Activated T-helper 2 cell treated with anti-CD3 and anti-CD28 coated beads, Interferon-gamma antibody, Interleukin-2, Interleukin-4, amounts not matched to agents 10 μg/mL and 5 μg/mL and 100 μg/mL, durations not matched to agents 14 hours and 24 hours and 36 hours (primary cell): ENCODE data around the gene DLG4. TPM values are rescaled to one million over a fixed set of nuclear protein-coding genes. Genes with fewer than 3 reads are reported as not detected.
"Not testable (repeated sequence)": the region's sequence is repeated elsewhere in the genome, so short reads cannot be mapped to it uniquely, and the experiment has no call there.

Experiments used
- DNase-seq: peaks from one replicate; pipeline ENCODE4 v3.0.0; 2021; ENCODE audit warnings: low spot score
- H3K27ac Mint-ChIP-seq: one replicate; pipeline ENCODE4 v1.8.0; 2021; ENCODE audit warnings: mixed read lengths
- H3K27me3 Mint-ChIP-seq: one replicate; pipeline ENCODE4 v1.8.0; 2021; ENCODE audit warnings: low read depth, mixed read lengths
- H3K36me3 Mint-ChIP-seq: one replicate; pipeline ENCODE4 v1.8.0; 2021; ENCODE audit warnings: low read depth, mixed read lengths
- H3K4me1 Mint-ChIP-seq: one replicate; pipeline ENCODE4 v1.8.0; 2021; ENCODE audit warnings: low read depth, mixed read lengths
- H3K4me3 Mint-ChIP-seq: one replicate; pipeline ENCODE4 v1.8.0; 2021; ENCODE audit warnings: low read depth, mild to moderate bottlenecking, moderate library complexity, mixed read lengths
- H3K9me3 Mint-ChIP-seq: one replicate; pipeline ENCODE4 v1.8.0; 2021; ENCODE audit warnings: mixed read lengths
- intact Hi-C: fragments of 100-400 bp; cut with micrococcal nuclease; formaldehyde crosslinking; loops from one replicate; pipeline ENCODE4 v1.15.1; 2023
- total RNA-seq: library from RNA; stranded (reverse); gene quantifications from 2 replicates; pipeline ENCODE4 v1.2.3, GENCODE V29; 2022

The DLG4 gene
- total RNA-seq, 1 donor from 2014 or later = 10.6 TPM

GRCh38 chr17:7177191-7177953, 42.3 kb downstream of the DLG4 start:
- H3K27ac Mint-ChIP-seq = no peak overlapping the region
- H3K27me3 Mint-ChIP-seq = peaks cover 11% of the 10 kb centered on the region
- intact Hi-C loops = loop anchor here (2.0 kb wide), 1 partner anchor 131 kb away; no protein-coding TSS in a partner anchor
- H3K36me3 Mint-ChIP-seq = no peaks in the 10 kb centered on the region
- no peaks in the 10 kb centered on the region for H3K9me3 Mint-ChIP-seq
- peak overlapping the region; percentile 64 for H3K4me3 Mint-ChIP-seq
- H3K4me1 Mint-ChIP-seq = peaks cover 9% of the 10 kb centered on the region
- peak; percentile 54 for DNase-seq

- H3K9me3 Mint-ChIP-seq = no peaks in the 10 kb centered on the region
- DNase-seq = no peak
- no peaks in the 10 kb centered on the region for H3K36me3 Mint-ChIP-seq
- H3K27ac Mint-ChIP-seq = no peak overlapping the region
- no peak overlapping the region for H3K4me3 Mint-ChIP-seq
- intact Hi-C loops = loop anchor here (2.0 kb wide), 1 partner anchor 130 kb away; no protein-coding TSS in a partner anchor
- peaks cover 11% of the 10 kb centered on the region for H3K27me3 Mint-ChIP-seq
- H3K4me1 Mint-ChIP-seq = peaks cover 9% of the 10 kb centered on the region
Measured at GRCh38 chr17:7176841-7177190, 42.8 kb downstream of the DLG4 start.

GRCh38 chr17:7176107-7176840, 43.4 kb downstream of the DLG4 start:
- Mint-ChIP-seq H3K27ac (no peak overlapping the region), H3K4me1 (peaks cover 9% of the 10 kb centered on the region), H3K9me3 (no peaks in the 10 kb centered on the region), H3K36me3 (no peaks in the 10 kb centered on the region), H3K4me3 (no peak overlapping the region), H3K27me3 (peaks cover 11% of the 10 kb centered on the region)
- intact Hi-C loops = loop anchor here (2.0 kb wide), 1 partner anchor 129 kb away; no protein-coding TSS in a partner anchor
- no peak for DNase-seq

GRCh38 chr17:7175330-7175733, 44.3 kb downstream of the DLG4 start:
- Mint-ChIP-seq H3K36me3 (no peaks in the 10 kb centered on the region), H3K27ac (no peak overlapping the region), H3K9me3 (no peaks in the 10 kb centered on the region), H3K27me3 (peaks cover 11% of the 10 kb centered on the region), H3K4me3 (no peak overlapping the region), H3K4me1 (peaks cover 9% of the 10 kb centered on the region)
- intact Hi-C loops = no loop called here
- no peak for DNase-seq

- Mint-ChIP-seq H3K4me3 (no peak overlapping the region), H3K9me3 (no peaks in the 10 kb centered on the region), H3K36me3 (no peaks in the 10 kb centered on the region), H3K27ac (no peak overlapping the region), H3K4me1 (peaks cover 9% of the 10 kb centered on the region), H3K27me3 (peaks cover 12% of the 10 kb centered on the region)
- intact Hi-C loops = no loop called here
- no peak for DNase-seq
Measured at GRCh38 chr17:7174603-7175326, 44.9 kb downstream of the DLG4 start.

- intact Hi-C loops = no loop called here
- Mint-ChIP-seq H3K4me3 (no peak overlapping the region), H3K4me1 (peaks cover 9% of the 10 kb centered on the region), H3K27ac (no peak overlapping the region), H3K36me3 (no peaks in the 10 kb centered on the region), H3K27me3 (peaks cover 12% of the 10 kb centered on the region), H3K9me3 (no peaks in the 10 kb centered on the region)
- DNase-seq = peak; percentile 46
Measured at GRCh38 chr17:7173687-7174602, 45.7 kb downstream of the DLG4 start.

GRCh38 chr17:7172522-7173191, 47.0 kb downstream of the DLG4 start:
- DNase-seq, H3K9me3 Mint-ChIP-seq, H3K4me3 Mint-ChIP-seq, H3K27ac Mint-ChIP-seq, intact Hi-C loops, H3K4me1 Mint-ChIP-seq, H3K27me3 Mint-ChIP-seq, H3K36me3 Mint-ChIP-seq: not testable (repeated sequence)

- H3K27ac Mint-ChIP-seq, H3K4me3 Mint-ChIP-seq, H3K9me3 Mint-ChIP-seq, DNase-seq, intact Hi-C loops, H3K36me3 Mint-ChIP-seq, H3K4me1 Mint-ChIP-seq: not testable (repeated sequence)
- H3K27me3 Mint-ChIP-seq = peaks cover 16% of the 10 kb centered on the region
Measured at GRCh38 chr17:7169565-7169908, 50.1 kb downstream of the DLG4 start.

GRCh38 chr17:7168841-7169564, 50.6 kb downstream of the DLG4 start:
- H3K4me3 Mint-ChIP-seq = not testable (repeated sequence)

GRCh38 chr17:7167832-7168231, 51.8 kb downstream of the DLG4 start:
- DNase-seq = no peak
- no peaks in the 10 kb centered on the region for H3K4me1 Mint-ChIP-seq
- peaks cover 16% of the 10 kb centered on the region for H3K27me3 Mint-ChIP-seq
- H3K36me3 Mint-ChIP-seq = no peaks in the 10 kb centered on the region
- no peaks in the 10 kb centered on the region for H3K9me3 Mint-ChIP-seq
- no peak overlapping the region for H3K4me3 Mint-ChIP-seq
- no peak overlapping the region for H3K27ac Mint-ChIP-seq
- intact Hi-C loops = no loop called here

More at GRCh38 chr17:7168841-7169564, 50.6 kb downstream of the DLG4 start:
- H3K36me3 Mint-ChIP-seq, intact Hi-C loops, H3K27ac Mint-ChIP-seq, DNase-seq, H3K4me1 Mint-ChIP-seq, H3K9me3 Mint-ChIP-seq: not testable (repeated sequence)
- peaks cover 16% of the 10 kb centered on the region for H3K27me3 Mint-ChIP-seq

- Mint-ChIP-seq H3K4me1 (no peaks in the 10 kb centered on the region), H3K9me3 (no peaks in the 10 kb centered on the region), H3K27me3 (peaks cover 12% of the 10 kb centered on the region), H3K27ac (no peak overlapping the region), H3K36me3 (no peaks in the 10 kb centered on the region), H3K4me3 (no peak overlapping the region)
- intact Hi-C loops = no loop called here
- no peak for DNase-seq
Measured at GRCh38 chr17:7166873-7167272, 52.8 kb downstream of the DLG4 start.
